Measurements from ENCODE around the gene BAD. TPM values are rescaled to one million over a fixed set of nuclear protein-coding genes. Genes with fewer than 3 reads are reported as not detected.
"Not testable (repeated sequence)": the region's sequence is repeated elsewhere in the genome, so short reads cannot be mapped to it uniquely, and the experiment has no call there.

The BAD gene
- total RNA-seq, 1 donor from 2014 or later: 156 TPM

GRCh38 chr11:64324692-64325469, 40.4 kb upstream of the BAD start:
- H3K4me3 ChIP-seq (ENCODE audit: low read depth, low read length): no peak overlapping the region
- TF ChIP-seq CTCF (conservative IDR thresholded peaks at IDR 0.05; ENCODE audit: low read depth, low read length): no peak
- no peak for DNase-seq (ENCODE audit: low read depth)

- H3K4me3 ChIP-seq (ENCODE audit: low read depth, low read length); DNase-seq (ENCODE audit: low read depth): not testable (repeated sequence)
These were observed 39.5 kb upstream of the BAD start for GRCh38 chr11:64323984-64324383.

- no peak overlapping the region for H3K4me3 ChIP-seq (ENCODE audit: low read depth, low read length)
- no peak for TF ChIP-seq CTCF (conservative IDR thresholded peaks at IDR 0.05; ENCODE audit: low read depth, low read length)
- no peak for DNase-seq (ENCODE audit: low read depth)
These were observed 38.9 kb upstream of the BAD start for GRCh38 chr11:64323373-64323772.

- H3K4me3 ChIP-seq (ENCODE audit: low read depth, low read length): no peak overlapping the region
- no peak for TF ChIP-seq CTCF (conservative IDR thresholded peaks at IDR 0.05; ENCODE audit: low read depth, low read length)
- DNase-seq (ENCODE audit: low read depth): no peak
These were observed 38.4 kb upstream of the BAD start for GRCh38 chr11:64322925-64323260.

- no peak for DNase-seq (ENCODE audit: low read depth)
- TF ChIP-seq CTCF (conservative IDR thresholded peaks at IDR 0.05; ENCODE audit: low read depth, low read length): no peak
- H3K4me3 ChIP-seq (ENCODE audit: low read depth, low read length): no peak overlapping the region
These were observed 37.1 kb upstream of the BAD start for GRCh38 chr11:64321533-64321932.

GRCh38 chr11:64321026-64321425, 36.6 kb upstream of the BAD start:
- no peak for TF ChIP-seq CTCF (conservative IDR thresholded peaks at IDR 0.05; ENCODE audit: low read depth, low read length)
- DNase-seq (ENCODE audit: low read depth): no peak
- H3K4me3 ChIP-seq (ENCODE audit: low read depth, low read length): no peak overlapping the region

- DNase-seq (ENCODE audit: low read depth): no peak
- no peak for TF ChIP-seq CTCF (conservative IDR thresholded peaks at IDR 0.05; ENCODE audit: low read depth, low read length)
These were observed 36.1 kb upstream of the BAD start for GRCh38 chr11:64320556-64320955.

More at GRCh38 chr11:64320556-64320955, 36.1 kb upstream of the BAD start:
- no peak overlapping the region for H3K4me3 ChIP-seq (ENCODE audit: low read depth, low read length)
